Endothelial cell (in vitro differentiated cells): ENCODE results near the gene SLC17A5. TPM values are rescaled to one million over a fixed set of nuclear protein-coding genes. Genes with fewer than 3 reads are reported as not detected.
A peak's percentile ranks its signal among the peaks of the same experiment; 100 is the strongest.

Experiments
- DNase-seq: peaks from one replicate; pipeline ENCODE4 v3.0.0; 2021; ENCODE audit warnings: low spot score
- H3K27ac Mint-ChIP-seq: one replicate; pipeline ENCODE4 v1.8.0; 2021; ENCODE audit warnings: mixed read lengths, inconsistent platforms; ENCODE audit not compliant: unreplicated experiment
- H3K27me3 Mint-ChIP-seq: one replicate; pipeline ENCODE4 v1.8.0; 2021; ENCODE audit warnings: mild to moderate bottlenecking, moderate library complexity, mixed read lengths, inconsistent platforms; ENCODE audit not compliant: unreplicated experiment
- H3K36me3 Mint-ChIP-seq: one replicate; pipeline ENCODE4 v1.8.0; 2021; ENCODE audit warnings: mild to moderate bottlenecking, low read depth, mixed read lengths, inconsistent platforms; ENCODE audit not compliant: unreplicated experiment
- H3K4me1 Mint-ChIP-seq: one replicate; pipeline ENCODE4 v1.8.0; 2021; ENCODE audit warnings: mild to moderate bottlenecking, mixed read lengths, inconsistent platforms; ENCODE audit not compliant: unreplicated experiment
- H3K4me3 Mint-ChIP-seq: one replicate; pipeline ENCODE4 v1.8.0; 2021; ENCODE audit warnings: mild to moderate bottlenecking, mixed read lengths, inconsistent platforms; ENCODE audit not compliant: unreplicated experiment
- H3K9me3 Mint-ChIP-seq: one replicate; pipeline ENCODE4 v1.8.0; 2021; ENCODE audit warnings: mixed read lengths, inconsistent platforms; ENCODE audit not compliant: unreplicated experiment
- total RNA-seq: library from RNA; stranded (reverse); fragmentation: NEBNext Ultra II Directional; extraction: Animal tissue kit (Norgen Biotek cat#: 25700); gene quantifications from one replicate; pipeline ENCODE4 v1.2.1, GENCODE V29; 2021; ENCODE audit not compliant: unreplicated experiment
- TF ChIP-seq, protein P1 (sequence below): fragments of 200-600 bp; sonication (generic); IDR thresholded peaks from one replicate; pipeline ENCODE4 v1.5.0; 2021; ENCODE audit warnings: antibody characterized with exemption; ENCODE audit not compliant: unreplicated experiment

SLC17A5 gene
- total RNA-seq, 1 donor from 2014 or later, result 17.5 TPM

DNA sequence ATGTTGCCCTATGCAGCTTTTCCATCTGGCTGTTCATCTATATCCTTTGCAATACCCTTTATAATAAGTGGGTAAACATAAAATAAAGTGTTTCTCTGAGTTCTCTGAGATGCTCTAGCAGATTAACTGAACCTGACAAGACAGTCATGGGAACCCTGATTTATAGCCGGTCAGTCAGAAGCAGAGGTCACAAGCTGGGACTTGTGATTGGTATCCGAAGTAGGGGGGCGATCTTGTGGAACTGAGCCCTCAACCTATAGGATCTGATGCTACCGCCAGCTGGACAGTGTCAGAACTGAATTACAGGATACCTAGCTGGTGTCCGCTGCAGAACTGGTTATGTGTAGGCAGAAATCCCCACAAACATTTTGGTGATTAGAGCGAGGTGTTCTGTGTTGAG lies 39.0 kb downstream of the SLC17A5 start:
- H3K9me3 Mint-ChIP-seq, result no peaks in the 10 kb centered on the region
- H3K27ac Mint-ChIP-seq, result no peak overlapping the region
- H3K4me3 Mint-ChIP-seq, result no peak overlapping the region
- no peak for DNase-seq
- no peaks in the 10 kb centered on the region for H3K4me1 Mint-ChIP-seq
- TF ChIP-seq, protein P1, sequence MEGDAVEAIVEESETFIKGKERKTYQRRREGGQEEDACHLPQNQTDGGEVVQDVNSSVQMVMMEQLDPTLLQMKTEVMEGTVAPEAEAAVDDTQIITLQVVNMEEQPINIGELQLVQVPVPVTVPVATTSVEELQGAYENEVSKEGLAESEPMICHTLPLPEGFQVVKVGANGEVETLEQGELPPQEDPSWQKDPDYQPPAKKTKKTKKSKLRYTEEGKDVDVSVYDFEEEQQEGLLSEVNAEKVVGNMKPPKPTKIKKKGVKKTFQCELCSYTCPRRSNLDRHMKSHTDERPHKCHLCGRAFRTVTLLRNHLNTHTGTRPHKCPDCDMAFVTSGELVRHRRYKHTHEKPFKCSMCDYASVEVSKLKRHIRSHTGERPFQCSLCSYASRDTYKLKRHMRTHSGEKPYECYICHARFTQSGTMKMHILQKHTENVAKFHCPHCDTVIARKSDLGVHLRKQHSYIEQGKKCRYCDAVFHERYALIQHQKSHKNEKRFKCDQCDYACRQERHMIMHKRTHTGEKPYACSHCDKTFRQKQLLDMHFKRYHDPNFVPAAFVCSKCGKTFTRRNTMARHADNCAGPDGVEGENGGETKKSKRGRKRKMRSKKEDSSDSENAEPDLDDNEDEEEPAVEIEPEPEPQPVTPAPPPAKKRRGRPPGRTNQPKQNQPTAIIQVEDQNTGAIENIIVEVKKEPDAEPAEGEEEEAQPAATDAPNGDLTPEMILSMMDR, result no peak
- no peaks in the 10 kb centered on the region for H3K27me3 Mint-ChIP-seq
- peaks cover 11% of the 10 kb centered on the region for H3K36me3 Mint-ChIP-seq

DNA sequence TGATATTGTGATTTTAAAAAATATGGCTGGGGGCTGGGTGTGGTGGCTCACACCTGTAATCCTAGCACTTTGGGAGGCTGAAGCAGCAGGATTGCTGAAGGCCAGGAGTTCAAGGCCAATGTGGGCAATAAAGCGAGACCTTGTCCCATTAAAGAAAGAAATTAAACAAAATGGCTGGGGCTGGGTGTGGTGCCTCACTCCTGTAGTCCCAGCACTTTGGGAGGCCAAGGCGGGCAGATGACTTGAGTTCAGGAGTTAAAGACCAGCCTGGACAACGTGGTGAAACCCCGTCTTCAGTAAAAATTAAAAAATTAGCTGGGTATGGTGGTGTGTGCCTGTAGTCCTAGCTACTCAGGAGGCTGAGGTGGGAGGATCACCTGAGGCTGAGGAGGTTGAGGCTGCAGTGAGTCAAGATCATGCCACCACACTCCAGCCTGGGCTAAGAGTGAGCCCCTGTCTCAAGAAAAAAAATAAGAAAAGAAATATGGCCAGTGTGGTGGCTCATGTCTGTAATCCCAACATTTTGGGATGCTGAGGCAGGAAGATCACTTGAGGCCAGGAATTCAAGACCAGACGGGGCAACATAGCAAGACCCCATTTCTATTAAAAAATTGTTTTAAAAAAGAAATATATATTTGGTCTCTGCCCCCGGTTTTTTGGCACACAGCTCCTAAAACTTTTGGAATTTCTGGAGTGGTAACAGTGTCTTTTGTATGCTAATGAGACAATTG lies 39.8 kb downstream of the SLC17A5 start:
- Mint-ChIP-seq H3K27me3 (no peaks in the 10 kb centered on the region), H3K4me3 (no peak overlapping the region), H3K9me3 (no peaks in the 10 kb centered on the region), H3K4me1 (no peaks in the 10 kb centered on the region), H3K36me3 (peaks cover 15% of the 10 kb centered on the region), H3K27ac (no peak overlapping the region)
- TF ChIP-seq, protein P1, result no peak
- DNase-seq, result no peak

DNA sequence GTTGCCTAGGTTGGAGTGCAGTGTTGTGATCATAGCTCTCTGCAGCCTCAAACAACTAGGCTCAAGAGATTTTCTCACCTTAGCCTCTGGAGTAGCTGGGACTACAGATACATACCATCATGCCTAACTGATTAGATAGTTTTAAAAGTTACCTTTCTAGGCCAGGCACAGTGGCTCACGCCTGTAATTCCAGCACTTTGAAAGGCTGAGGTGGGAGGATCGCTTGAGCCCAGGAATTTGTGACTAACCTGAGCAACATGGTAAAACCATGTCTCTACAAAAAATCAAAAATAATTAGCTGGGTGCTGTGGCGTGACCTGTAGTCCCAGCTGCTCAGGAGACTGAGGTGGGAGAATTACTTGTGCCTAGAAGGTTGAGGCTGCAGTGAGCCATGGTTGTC lies 41.2 kb downstream of the SLC17A5 start:
- Mint-ChIP-seq H3K4me3 (no peak overlapping the region), H3K27me3 (peaks cover 3% of the 10 kb centered on the region)

DNA sequence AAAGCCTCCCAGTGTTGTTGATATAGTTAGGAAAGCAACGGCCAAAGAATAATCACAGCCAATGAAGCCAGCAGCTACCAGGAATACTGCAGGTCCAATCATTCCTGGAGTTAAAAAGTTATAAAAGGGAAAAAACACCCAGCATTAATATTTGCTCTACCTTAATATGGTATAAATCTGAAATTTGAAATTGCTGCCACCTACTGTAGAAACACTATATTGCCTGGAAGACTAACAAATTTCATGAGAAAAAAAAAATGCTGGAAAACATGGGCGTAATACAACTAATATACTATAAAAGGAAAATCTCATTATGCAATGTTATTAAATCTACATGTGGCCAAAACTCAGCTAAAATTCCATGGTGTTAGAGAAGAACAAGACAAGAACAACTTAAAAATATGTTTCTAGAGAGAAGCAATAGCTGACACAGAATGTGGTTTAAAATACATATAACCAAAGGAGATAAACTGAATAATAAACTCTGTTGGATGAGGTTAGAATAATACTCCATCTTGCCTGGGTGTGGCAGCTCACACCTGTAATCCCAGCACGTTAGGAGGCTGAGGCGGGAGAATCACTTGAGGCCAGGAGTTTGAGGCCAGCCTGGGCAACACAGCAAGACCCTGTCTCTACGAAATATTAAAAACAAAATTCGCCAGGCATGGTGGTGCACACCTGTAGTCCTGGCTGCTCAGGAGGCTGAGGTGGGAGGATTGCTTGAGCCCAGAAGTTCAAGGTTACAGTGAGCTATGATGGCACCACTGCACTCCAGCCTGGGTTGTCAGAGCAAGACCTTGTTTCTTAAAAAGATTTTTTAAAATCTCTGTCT lies 43.1 kb downstream of the SLC17A5 start:
- no peak for DNase-seq
- Mint-ChIP-seq H3K9me3 (no peaks in the 10 kb centered on the region), H3K4me3 (peak overlapping the region; percentile 31), H3K27me3 (peaks cover 3% of the 10 kb centered on the region), H3K27ac (peak overlapping the region; percentile 24), H3K36me3 (peaks cover 17% of the 10 kb centered on the region), H3K4me1 (no peaks in the 10 kb centered on the region)
- TF ChIP-seq, protein P1, result peak; percentile 78

More for the DNA sequence above, 41.2 kb downstream of the SLC17A5 start:
- TF ChIP-seq, protein P1, result no peak
- no peak overlapping the region for H3K27ac Mint-ChIP-seq
- no peaks in the 10 kb centered on the region for H3K9me3 Mint-ChIP-seq
- no peak for DNase-seq
- no peaks in the 10 kb centered on the region for H3K4me1 Mint-ChIP-seq
- peaks cover 22% of the 10 kb centered on the region for H3K36me3 Mint-ChIP-seq

DNA sequence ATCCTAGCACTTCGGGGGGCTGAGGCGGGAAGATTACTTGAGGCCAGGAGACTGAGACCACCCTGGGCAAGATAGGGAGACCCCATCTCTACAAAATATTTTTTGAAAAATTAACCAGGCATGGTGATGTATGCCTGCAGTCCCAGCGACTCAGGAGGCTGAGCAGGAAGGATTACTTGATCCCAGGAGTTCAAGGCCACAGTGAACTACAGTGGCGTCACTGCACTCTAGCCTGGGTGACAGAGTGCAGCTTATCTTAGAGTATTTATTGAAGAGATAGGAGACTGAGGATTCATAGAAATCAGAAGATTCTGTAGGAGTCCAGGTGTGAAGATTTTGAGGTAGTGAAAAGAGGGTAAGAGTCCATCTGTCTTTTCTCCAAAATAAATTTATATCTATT lies 45.0 kb downstream of the SLC17A5 start:
- Mint-ChIP-seq H3K27ac (no peak overlapping the region), H3K9me3 (no peaks in the 10 kb centered on the region), H3K4me3 (no peak overlapping the region), H3K36me3 (peaks cover 14% of the 10 kb centered on the region), H3K4me1 (no peaks in the 10 kb centered on the region), H3K27me3 (peaks cover 3% of the 10 kb centered on the region)
- no peak for DNase-seq
- TF ChIP-seq, protein P1, result no peak
